Activated naive CD8-positive, alpha-beta T cell treated with anti-CD3 and anti-CD28 coated beads, Interleukin-2, amount 50 U/mL, for 16 hours (primary cell): Measurements from ENCODE around the gene PKNOX2.

Source experiments
- DNase-seq: peaks from one replicate; pipeline ENCODE4 v3.0.0-alpha.2; 2020; ENCODE audit warnings: low read depth, low spot score

The PKNOX2 gene

DNA sequence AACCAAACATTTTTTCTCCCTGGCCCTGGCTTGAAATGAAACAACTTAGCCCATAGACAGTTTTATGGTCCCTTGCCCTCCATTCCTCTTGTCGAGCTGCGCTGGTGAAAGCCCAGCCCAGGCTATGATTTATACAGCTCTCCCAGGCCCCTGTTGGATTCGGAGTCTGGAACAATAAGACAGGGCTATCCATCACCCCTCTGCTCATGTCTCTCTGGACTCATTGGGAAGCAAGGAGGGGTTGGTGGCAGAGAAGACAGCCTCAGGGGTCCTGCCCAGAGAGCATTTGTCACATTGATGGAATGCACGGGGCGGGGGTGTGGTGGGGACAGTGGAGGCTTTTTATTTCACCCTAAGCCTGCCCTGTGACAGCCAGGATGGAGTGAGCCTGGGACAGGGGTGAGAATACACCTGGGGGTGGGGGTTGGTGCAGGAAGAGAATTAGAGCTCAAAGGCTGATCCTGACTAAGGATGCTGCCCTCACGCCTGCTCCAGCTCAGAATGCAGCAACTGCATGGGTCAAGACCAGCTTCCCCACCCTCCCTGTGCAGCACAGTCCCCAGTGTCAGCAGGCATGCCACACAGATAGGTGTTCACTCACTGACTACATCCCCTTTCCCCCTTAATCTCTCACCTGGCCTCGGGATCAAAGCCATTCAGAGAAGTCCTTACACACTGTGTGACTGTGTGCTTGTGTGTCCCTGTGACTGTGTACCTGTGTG is 10.0 kb upstream of the PKNOX2 start:
- DNase-seq: no peak

DNA sequence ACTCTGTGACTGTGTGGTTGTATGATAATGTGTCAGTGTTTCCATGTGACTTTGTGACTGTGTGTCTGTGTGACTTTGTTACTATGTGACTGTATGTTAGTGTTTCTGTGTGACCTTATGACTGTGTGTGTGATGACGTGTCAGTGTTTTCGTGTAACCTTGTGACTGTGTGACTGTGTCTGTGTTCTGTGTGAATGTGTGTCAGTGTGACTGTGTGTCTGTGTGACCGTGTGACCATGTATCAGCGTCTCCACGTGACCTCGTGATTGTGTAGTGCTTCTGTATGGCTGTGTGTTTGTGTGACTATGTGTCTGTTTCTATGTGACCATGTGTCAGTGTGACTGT is 9.5 kb upstream of the PKNOX2 start:
- no peak for DNase-seq

DNA sequence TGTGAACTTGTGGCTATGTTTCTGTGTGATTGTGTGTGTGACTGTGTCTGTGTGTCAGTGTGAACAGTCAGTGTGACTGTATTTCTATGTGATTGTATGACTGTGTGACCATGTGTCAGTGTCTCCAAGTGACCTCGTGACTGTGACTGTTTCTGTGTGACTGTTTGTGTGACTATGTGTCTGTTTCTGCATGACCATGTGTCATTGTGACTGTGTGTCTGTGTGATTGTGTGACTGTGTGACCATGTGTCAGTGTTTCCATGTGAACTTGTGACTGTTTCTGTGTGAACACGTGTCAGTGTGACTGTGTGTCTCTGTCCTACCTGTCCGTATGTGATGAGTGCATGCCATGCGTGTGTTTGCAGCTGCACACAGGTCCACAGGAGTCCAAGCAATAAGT is 8.8 kb upstream of the PKNOX2 start:
- DNase-seq: no peak

DNA sequence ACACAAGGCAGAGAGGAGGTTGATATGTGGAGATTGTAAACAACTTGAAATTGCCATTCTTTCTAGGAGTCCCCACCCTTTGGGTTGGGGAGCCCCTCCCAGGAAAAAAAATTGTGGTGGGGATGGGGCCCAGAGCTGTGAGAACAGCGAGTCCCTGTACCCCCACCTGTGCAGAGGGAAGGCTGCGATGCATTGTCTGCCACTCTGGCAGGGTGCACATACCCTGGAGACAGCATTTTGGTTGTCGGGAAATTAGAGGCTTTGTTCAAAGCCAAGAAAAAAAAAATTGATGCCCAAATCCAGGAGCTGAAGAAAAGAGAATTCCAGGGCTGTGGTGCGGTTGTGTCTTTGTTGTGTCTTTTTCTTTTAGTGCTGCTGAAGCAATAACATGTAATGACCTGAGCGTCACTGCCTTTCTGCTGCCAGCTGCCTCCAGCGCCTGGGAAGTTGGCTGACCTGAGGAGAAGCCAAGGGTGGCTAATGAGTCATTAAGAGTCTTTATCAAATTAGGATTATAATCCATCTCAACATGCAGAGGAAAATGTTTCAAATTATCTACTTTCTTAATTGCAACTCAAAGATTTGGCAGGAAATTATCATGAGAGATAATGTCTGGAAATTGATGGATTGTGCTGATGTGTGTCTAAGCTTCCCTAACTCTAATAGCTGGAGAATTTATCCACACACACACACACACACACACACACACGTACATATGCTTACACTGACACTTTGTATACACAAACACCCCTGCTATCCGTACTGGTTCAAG is 8.0 kb upstream of the PKNOX2 start:
- DNase-seq: no peak

DNA sequence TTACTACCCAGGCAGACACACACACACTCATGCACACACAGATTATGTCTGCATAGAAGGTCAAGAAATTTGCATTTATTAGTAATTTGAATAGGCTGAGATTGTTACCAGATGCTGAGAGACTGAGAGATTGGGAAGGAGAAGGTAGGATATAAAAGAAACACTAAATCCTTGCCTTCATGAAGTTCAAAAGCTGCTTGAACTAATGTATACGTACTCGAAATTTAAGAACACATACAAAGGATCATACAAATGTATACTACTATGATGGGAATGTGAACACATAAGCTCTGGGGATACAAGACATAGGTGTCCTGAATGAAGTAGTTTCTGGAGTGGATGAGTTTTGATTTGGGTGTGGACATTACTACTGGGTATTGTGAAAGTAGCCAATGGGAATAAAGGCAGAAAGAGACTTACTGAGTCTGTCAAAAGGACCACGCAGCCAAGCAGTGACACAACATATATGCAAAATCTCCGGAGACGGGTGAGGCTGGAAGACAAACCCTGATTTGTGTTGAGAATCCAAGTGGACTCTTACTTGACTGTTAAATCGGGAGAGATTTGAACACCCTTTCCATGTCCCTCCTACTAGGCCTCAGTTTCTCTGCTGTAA is 7.3 kb upstream of the PKNOX2 start:
- DNase-seq: no peak

DNA sequence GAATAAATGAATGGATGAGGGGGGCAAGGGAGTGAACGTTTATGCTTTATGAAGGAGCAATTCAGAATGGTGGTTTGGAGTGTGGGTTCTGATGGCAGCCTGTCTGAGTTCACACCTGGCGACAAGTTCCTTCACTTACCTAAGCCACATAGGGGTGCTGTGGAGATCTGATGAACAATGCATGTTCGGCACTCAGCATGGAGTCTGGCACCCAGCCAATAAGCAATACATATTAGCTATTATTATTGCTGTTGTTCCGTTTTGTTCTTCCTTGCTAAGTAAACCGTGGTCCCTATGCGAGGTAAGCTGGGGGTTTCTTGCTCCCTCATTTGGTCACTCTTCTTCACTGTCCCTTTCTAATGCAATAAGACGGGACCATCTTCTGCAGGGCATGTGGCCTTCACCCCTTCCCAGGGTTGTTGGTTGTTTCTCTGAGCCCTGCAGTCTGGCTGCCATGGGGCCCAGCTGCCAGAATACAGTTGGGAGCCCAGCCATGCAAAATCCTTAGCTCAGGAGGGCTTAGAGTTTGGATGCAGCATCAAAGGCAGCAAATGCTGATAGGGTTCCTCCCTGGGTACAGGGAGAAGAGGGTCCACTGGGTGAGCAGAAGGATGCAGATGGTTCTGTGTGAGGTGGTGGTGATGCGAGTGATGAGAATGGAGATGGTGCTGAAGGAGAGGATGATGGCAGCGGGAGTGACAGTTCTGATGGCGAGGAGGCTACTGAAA is 6.4 kb upstream of the PKNOX2 start:
- no peak for DNase-seq

DNA sequence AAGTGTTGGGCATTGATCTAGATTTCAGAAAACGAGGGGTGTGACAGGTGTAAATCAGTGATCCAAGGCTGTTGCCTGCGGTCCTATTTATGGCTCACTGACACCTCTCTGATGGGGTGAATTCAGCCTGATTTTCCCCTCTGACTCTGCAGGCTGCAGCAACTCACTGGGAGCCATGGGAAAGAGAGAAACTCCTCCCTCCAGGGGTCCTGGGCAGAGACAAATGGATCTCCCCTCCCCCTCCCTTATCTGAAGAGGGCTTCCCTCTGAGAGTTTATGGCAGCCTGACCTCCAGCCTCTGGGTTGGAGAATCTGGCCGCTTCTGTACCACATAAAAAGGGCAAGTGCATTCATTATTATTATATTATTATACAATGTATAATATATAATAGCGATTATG is 1.8 kb upstream of the PKNOX2 start:
- no peak for DNase-seq

DNA sequence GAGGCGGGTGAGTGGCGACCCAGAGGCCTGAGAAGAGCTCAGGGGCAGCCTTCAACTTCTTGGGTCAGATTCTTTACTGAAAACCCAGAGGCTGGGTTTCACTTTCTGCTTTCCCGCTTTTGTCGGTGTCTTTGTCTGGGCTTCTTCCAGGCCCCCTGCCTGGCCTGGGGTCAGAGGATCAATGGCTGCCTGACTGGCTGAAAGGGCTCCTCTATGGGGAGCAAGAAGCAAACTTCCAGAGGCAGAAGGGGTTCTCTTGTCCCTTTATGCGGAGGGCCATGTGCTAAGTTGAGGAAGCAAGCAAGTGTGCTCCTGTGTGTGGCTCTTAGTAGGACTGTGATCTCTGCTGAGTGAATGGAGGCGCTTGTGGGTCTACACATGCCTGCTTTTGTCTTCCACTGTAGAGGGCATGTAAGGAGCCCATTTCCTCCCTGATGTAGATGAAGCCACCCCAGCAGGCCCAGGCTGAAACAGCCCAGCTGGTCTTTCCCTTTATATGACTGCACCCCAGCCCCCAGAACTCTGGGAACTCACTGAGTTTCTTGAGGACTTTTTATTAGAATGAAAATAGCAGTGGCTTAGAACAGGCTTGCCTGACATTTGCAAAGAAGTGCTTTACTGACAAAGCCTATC is 1.0 kb upstream of the PKNOX2 start:
- DNase-seq: no peak

DNA sequence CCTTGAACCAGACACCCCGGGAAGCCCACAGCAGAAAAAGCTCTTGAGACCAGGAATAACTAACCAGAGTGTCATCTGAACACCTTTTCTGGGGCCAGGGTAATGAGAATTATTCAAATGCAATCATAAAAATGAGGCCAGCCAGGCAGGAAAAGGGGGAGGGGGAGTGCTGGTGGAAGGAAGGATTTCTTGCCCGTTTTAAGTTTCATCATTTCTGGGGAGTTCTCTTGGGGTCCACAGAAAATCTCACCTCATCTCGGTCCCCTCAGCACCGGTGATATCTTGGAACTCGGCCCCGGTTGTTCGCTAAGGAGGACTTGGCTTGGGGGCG is 495 bp upstream of the PKNOX2 start:
- DNase-seq: no peak

DNA sequence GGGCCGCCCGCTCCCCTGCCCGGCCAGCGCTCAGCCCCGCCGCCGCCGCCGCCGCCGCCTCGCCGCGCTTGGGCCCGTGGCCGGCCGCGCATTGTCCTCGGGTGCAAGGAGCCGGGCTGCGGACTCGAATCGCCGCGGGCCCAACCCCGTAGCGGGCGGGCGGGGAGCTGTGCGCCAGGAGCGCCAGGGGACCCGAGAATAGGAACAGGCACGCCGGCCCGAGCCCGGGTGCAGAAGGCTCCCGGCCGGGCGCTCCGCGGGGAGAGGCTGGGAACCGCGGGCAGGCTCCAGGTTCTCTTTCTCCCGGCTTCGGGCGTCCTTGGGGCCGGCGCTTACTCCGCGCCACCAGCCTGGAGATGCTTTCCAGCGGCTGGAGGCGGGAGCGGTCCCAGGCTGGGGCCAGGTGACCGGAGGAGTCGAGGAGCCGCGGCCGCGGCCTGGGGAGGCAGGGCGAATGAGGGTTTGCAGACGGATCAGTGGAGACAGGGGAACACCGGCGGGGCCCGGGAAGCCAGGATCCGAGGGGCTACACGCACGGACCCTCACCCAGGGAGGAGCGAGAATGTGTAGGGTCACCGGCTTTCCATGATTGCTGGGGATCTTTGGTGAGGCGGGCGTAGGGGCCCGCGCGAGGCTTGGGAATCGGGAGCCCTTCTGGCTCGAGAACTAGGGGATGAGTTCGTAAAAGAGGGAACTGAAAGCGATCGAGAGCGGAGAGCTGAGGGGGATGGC is 726 bp downstream of the PKNOX2 start:
- no peak for DNase-seq

DNA sequence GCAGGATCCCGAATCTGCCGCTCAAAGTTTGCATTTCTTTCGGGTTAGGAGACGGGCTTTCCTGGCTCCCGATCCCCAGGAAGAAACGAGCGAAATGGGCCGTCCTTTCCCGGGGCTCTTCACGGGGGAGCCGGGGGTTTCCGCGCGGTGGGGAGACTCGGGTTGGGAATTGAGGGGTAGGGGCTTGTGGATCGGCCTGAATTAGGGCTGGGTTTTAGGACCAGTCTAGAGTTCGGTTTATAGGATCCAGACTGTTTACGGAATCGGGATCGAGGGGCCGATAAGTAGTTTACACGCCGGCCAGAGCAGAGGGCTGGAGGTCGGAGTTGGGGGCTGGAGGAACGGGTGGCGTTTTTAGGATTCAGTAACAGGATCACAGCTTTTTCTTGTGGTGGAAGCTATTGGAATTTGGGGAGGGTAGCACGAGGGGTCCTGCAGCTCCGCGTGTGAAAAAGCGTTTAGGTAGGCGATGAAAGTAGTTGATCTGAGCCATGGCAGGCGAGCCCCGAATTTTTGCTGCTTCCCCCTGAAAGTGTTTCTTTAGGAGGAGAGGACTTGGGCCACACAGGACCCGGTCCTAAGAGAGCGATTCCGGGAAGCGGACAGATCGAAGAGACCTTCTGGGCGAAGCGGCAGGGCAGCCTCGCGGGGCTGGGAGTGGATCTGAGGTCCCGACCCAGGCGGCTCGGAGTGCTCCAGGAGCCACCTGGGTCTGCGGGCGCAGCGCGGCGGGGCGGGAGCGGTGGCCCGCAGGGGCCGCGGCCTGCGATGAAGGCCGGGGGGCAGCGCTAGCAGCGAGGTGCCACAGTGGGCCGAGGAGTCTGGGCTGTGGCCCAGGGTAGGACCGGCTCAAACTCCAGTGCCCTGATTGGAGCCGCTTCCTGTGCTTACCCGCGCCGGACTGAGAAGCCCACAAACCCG is 1.6 kb downstream of the PKNOX2 start:
- DNase-seq: no peak

DNA sequence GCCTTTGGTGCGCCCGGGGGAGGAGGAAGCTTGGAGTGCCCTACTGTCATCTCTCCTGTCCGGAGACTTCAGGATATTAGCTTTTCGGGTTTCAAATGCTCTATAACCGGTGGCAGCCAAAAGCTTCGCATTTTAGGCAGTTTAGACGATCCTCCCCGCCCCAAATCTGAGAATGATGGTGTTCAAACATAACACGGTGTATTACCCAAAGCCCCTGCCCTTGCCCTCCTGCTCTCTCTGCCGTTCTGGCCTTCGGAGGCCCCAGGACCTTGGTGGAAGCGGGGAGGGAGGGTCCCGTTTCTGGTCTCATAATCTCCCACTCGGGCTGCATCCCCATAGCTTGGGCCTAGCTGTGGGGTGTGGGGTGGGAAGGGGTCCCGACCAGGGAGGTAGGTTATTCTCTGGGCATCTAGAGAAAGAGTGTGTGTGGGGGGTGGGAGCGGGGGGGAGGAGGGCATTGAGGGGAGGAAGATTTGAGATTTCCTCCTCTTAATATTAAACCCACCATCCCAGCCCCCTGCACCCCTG is 2.3 kb downstream of the PKNOX2 start:
- DNase-seq: no peak

DNA sequence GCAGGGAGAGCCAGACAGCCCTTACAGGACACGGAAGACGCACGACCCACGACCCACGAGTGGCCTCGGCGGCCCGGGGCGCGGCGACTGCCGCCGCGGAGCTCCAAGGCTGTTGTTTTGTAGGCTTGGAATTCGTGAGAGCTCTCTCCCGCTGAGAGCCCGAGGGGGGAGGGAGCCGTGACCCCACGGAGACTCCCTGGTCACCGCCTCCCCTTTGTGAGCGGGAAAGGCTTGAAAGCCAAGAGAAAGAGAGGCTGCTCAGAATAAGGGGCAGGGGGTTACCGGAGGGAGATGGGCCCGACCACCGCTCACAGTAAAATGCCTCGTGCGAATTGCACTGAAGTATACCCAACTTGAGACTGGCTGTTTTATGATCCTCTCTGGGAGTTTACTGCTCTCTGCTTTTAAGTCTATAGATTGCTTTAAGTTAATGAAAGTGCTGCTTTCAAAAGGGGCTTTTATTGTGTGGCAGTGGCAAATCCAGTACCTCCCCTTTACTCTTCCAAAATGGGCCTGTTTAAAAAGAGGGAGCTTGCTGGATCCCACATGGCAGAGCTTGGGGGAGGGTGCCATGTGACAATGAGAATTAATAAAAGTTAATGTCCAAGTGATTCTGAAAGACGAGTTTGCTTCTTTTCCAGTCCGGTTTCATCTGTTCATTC is 2.9 kb downstream of the PKNOX2 start:
- DNase-seq: no peak

DNA sequence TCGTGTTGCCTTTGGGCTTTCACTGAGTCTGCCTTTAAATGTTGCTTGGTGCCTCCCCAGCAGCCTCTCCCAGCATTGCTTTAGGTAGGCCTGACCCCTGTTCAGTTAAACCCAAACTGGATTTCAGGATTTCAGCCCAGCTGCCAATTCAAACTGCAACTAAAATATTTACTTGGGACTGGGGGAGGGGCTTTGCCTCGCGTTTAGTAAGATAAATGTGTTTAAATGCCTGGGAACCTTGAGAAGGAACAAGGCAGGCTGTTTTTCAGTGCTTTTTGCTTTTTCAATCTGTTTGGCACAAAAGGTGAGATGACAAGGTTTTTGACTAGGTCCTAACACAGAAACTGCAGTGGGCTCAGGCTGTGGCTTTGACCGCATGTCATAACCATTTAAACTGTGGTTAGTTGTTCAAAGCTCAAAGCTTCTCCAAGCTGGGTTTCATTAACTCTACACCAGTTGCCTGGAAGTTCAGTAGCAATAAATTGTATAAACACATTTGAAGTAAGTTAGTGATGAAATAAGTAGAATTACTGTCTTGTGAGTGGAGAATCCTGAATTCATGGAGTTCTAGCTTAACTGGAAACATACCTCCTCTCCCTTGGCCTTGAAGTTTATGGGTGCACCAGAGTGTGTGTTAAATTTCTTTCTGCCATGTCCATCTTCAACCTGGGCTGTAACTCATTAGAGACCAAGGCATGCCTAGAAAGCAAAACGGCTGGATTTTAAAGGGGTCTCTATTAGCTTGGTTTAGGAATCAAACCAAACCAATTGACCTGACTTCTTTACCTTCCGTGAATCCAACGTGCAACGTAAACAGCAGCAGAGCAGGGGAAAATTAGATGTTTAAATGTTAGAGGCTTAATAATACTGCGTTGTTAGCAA is 3.6 kb downstream of the PKNOX2 start:
- no peak for DNase-seq

DNA sequence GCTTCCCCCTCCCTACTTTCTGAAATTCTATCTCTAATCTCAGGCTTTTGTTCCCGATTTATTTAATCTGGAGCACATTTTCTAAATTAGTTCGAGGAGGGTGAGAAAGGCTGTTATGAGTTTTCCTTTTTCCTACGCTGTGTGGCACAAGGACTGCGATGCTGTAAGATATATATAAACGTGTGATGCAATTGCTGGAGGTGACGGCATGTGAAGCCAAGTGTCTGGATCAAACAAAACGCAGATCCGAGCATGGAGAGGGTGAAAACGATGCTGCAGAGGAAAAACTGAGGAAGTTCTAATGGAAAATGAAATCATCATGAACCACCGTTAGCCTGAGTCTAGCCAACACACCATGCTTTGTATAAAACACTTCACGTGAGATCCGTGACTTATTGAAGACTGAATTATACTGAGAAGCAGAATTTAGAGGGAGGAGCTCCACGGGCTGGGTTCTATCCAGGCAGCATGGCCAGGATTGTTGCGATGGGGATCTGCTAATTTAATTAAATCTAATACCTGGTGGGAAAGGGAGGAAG is 4.4 kb downstream of the PKNOX2 start:
- no peak for DNase-seq

DNA sequence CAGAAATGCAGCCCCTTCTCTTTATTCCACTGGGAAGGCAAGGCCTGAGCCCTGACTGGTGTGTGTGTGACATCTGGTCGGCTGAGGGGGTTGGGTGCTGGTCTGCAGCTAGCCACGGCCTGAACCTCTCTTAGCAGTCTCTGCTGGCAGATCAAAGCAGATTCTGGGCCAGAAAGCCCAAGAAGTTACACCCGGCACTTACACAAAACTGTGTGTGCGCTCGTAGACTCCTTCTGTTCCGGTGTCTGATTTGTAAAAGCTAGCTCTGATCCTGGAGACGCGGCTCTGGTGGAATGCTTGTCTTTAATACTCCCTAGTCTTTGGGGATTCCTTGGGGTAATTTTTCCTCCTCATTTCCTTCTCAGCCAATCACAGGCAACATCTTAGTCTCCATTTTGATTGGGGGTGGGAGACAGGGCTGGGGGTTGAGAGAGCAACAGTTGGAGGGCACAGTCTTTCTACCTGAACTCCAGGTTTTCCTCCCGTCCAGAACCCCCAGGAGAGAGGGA is 5.5 kb downstream of the PKNOX2 start:
- DNase-seq: no peak

DNA sequence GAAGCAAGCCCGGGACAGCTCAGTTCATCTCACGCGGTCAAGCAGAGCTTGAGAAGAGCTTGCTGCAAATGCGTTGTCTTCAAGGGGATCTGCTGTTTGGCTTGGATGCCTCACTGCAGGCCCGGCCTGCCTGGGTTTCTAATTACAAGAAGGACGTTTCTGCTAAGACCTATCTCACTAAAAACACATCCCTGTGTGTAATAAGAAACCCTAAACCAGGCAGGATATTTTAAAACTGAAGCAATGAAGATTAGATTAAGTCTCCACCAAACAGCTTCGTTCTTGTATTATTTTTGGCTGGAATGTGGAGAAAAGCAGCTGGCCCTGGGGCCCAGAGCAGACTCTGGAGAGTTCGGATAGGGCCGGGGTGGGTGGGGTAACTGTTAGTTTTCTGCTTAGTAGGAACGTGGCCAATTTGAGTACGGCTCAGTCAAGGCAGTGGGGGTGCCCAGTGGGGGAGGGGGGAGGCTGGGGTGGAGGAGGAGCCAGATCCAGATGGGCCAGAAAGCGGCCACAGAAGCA is 6.0 kb downstream of the PKNOX2 start:
- DNase-seq: no peak

DNA sequence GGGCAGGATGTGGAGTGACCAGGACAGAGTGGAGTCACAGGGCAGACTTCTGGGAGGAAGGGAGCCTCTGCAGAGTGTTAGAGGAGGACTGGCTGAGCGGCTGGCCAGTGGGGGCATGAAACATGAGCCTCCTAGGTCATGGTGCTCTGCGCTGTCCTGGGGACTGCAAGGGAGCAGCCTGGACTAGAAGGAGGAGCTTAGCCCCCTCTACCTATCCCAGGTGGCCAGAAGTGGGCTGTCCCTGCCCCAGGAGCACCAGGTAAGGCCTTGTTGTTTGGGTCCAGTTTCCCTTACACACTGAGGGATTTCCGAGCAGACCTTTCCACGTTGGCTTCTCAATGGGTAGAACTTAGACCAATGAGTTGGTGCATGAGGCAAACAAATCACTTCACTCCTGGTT is 7.4 kb downstream of the PKNOX2 start:
- DNase-seq: no peak
